ENCODE data around the gene MRAP.
A peak's percentile ranks its signal among the peaks of the same experiment; 100 is the strongest.

Gene MRAP

GRCh38 chr21:32359719-32360260 lies 61.1 kb downstream of the MRAP start:
- no peak for DNase-seq (ENCODE audit: low read depth)
- in situ Hi-C loops (cut with HindIII; ENCODE audit: low sequenced_read_pairs), result no loop called here
- peak; percentile 13 for TF ChIP-seq CTCF (IDR thresholded peaks at IDR 0.05; ENCODE audit: low read depth, low read length, missing control alignments)
- no peak overlapping the region for H3K4me3 ChIP-seq (ENCODE audit: low read depth, low read length)

GRCh38 chr21:32360401-32360975 lies 61.8 kb downstream of the MRAP start:
- no peak for TF ChIP-seq CTCF (IDR thresholded peaks at IDR 0.05; ENCODE audit: low read depth, low read length, missing control alignments)
- DNase-seq (ENCODE audit: low read depth), result no peak
- H3K4me3 ChIP-seq (ENCODE audit: low read depth, low read length), result no peak overlapping the region
- in situ Hi-C loops (cut with HindIII; ENCODE audit: low sequenced_read_pairs), result no loop called here

Measured in astrocyte of the cerebellum (primary cell).